A673 (cell line): Measurements from ENCODE around the gene HS3ST6.

Experiments used
- EZH2 ChIP-seq: fragments of 200-600 bp; sonication (generic); IDR thresholded peaks from 2 replicates; pipeline ENCODE4 v1.6.1; 2017; ENCODE audit warnings: borderline replicate concordance, low read depth, mild to moderate bottlenecking, mixed read lengths, antibody characterized with exemption, low read length; ENCODE audit not compliant: poor library complexity, severe bottlenecking
- TF ChIP-seq, protein P1 (sequence below): fragments of 300-800, 200-600 bp; sonication (generic); conservative IDR thresholded peaks from 2 replicates; pipeline ENCODE4 v1.5.1; 2017; ENCODE audit warnings: low read depth, mild to moderate bottlenecking, antibody characterized with exemption, low read length, moderate library complexity, mixed read lengths

- TF ChIP-seq, protein P1, sequence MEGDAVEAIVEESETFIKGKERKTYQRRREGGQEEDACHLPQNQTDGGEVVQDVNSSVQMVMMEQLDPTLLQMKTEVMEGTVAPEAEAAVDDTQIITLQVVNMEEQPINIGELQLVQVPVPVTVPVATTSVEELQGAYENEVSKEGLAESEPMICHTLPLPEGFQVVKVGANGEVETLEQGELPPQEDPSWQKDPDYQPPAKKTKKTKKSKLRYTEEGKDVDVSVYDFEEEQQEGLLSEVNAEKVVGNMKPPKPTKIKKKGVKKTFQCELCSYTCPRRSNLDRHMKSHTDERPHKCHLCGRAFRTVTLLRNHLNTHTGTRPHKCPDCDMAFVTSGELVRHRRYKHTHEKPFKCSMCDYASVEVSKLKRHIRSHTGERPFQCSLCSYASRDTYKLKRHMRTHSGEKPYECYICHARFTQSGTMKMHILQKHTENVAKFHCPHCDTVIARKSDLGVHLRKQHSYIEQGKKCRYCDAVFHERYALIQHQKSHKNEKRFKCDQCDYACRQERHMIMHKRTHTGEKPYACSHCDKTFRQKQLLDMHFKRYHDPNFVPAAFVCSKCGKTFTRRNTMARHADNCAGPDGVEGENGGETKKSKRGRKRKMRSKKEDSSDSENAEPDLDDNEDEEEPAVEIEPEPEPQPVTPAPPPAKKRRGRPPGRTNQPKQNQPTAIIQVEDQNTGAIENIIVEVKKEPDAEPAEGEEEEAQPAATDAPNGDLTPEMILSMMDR: no peak
- no peak for TF ChIP-seq EZH2
Observed at GRCh38 chr16:1938910-1939309, 20.7 kb upstream of the HS3ST6 start.
